HG02970 (cell line): ENCODE measurements around the gene OPN4.

ENCODE experiments used
- ATAC-seq: cut with Tn5 transposase; IDR thresholded peaks from one replicate; pipeline ENCODE4 v1.9.1; 2021; ENCODE audit warnings: mild to moderate bottlenecking, moderate library complexity, moderate number of reproducible peaks; ENCODE audit not compliant: unreplicated experiment, low FRiP score

Gene OPN4

DNA sequence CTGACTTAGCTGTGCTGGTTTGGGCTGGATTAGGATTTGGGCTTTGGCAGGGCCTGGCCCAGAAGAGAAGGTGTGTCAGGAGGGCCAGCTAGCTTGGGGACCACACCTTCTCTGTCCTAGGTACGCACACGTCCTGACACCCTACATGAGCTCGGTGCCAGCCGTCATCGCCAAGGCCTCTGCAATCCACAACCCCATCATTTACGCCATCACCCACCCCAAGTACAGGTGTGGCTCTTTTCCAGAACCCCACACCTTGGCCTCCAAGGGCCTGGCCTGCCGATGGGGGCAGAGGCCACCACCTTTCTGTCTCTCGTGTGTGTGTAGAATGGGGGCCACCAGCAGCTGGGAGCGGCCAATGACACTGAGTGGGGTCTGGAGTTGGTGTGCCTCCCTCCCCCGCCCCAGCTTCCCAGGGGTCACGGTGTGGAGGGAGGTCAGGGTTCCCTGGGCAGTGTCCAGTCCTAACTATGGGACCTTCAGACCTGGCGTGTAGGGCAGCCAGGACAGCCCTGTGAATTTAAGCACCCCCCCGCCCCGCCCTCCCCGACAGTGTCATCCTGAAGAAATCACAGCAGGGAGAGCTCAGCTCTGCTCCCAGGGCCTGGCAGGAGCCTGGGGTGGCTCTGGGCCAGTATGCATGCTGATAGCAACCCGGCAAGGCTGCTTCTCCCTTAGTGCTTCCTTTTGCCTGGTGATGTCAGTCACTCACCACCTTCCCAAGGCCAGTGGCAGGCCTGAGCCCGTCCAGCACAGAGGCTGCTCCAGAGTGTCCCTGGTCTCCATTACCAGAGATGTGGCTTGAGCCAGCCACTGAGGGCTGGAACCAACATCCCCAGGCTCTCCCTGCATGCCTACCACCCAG lies 7.0 kb downstream of the OPN4 start:
- ATAC-seq, result no peak

- ATAC-seq, result no peak
These were observed 8.1 kb downstream of the OPN4 start for GRCh38 chr10:86662186-86663045.

DNA sequence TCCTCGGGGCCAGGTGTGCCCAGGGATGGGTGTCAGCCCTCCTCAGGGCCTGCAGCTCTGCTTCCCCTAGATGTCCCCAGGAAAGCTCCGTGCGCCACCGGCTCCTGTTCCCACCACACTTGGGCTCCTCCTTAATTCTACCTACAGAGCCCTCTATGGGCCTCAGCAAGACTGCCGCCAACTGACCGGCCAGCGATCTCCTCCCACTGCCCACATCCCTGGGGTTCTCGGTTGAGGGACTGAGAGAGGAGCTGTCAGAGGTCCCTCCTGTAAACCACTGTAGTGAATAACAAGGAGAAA lies 8.6 kb downstream of the OPN4 start:
- no peak for ATAC-seq

DNA sequence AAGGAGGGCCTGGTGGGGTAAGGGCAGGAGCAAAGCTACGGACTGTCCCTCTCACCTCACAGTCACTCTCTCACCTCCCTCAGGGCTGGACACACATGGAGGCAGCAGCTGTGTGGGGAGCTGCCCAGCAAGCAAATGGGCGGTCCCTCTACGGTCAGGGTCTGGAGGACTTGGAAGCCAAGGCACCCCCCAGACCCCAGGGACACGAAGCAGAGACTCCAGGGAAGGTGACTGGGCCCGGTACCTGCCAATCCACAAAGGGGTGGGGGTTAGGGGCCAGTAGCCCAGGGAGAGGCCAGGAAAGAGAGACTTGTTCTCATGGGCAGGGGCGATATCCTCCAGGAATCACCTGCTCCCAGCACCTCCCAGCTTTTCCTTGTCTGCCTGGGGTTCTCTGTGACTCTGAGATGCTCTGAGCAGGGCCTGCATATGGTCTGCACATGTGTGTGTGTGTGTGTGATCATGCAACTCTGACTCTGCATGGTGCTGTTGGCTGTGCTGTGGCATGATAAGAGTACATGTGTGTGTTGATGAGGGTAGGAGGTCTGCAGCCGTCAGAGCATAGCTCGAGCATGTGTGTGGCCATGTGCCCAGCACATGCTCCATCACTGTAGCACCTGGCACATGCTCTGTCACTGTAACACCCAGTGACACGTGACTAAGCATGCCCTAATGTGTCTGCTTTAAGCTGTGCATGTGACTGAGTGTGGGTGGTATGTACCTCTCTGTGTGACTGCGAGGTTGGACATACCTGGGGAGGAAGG lies 9.4 kb downstream of the OPN4 start:
- ATAC-seq, result no peak

GRCh38 chr10:86664341-86665217 lies 10.2 kb downstream of the OPN4 start:
- no peak for ATAC-seq

DNA sequence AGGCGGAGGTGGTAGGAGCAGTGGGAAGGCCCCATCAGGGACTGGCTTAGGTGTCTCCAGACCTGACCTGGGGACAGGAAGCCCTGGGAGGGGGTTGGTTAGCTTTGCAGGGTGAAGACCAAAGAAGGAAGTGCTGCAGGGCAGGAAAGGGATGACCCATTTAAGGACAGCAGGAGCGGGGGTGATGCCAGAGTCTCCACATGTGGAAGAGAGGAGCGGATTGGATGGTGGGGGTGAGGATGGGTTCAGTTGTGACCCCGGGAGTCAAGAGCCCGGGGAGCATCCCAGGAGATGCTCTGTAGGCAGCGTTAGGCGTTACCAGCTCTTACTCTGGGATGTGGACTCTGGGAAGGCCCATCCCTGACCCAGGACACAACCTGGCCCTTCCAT lies 10.9 kb downstream of the OPN4 start:
- ATAC-seq, result no peak

- no peak for ATAC-seq
These were observed 11.5 kb downstream of the OPN4 start for GRCh38 chr10:86665868-86666267.

GRCh38 chr10:86666538-86666937 lies 12.2 kb downstream of the OPN4 start:
- no peak for ATAC-seq

GRCh38 chr10:86667421-86668181 lies 13.3 kb downstream of the OPN4 start:
- ATAC-seq, result no peak

GRCh38 chr10:86668297-86669165 lies 14.2 kb downstream of the OPN4 start, which contains the start of gene LDB3:
Gene LDB3 (plus strand): TSS chr10:86668511. CDS start chr10:86668692, 181 bp downstream.
- no peak for ATAC-seq

DNA sequence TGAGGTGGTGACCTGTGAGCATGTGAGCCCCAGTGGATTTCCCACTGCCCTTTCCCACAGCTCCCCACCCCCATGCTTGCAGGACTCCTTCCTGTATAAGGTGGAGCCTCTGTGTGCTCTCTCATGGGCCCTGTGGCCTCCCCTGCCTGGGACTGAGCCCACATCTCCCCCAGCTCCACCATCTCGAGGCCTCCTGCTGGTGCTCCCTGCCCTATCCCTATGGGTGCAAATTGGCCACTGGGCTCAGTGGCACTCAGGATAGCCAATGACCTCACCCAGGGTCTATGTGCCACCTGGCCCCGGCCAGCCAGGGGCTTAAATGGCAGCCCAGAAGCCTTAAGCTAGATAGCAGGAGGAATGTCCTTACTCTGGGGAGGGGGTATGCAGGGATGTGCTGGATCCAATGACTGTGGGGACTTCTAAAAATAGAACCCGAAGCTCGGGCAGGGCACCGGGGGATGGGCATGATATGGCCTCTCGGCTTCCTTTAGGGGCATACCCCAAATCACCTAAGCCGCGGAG lies 16.0 kb downstream of the OPN4 start:
- no peak for ATAC-seq

DNA sequence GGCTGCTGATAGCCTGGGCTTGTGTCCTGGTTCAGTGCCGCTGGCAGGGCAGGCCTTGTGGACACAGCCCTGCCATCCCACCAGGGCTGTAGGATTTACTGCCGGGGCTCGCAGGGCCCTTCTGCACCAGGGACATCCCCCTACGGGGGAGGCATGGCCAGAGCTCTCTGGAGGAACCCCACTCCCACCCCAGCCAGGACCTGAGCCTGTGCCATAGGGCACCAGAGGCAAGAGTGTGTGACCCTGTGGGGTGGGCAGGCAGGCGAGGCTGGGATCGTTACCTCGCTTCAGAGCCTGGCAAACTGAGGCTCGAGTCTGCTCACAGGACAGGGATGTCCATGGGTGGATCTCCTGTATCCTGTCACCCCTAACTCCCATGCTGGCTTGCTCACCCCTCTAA lies 16.5 kb downstream of the OPN4 start:
- no peak for ATAC-seq

DNA sequence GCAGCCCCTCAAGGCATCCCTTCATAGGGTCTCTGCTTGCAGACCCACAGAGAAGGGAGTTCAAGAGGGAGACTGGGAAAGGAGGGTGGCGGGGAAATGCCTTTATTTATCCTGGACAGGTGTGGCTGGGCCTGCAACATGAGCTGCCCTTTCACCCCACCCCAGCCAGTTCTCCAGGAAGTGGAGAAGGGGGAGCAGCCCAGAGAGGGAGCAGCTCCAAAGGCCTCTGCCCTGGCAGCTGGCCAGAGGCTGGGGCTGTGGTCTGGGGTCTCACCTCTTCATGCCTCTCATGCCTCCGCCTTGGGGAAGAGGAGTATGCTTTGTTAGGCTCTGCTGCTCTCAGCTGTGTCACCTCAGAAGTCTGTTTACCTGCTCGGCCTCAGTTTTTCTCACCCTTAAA lies 17.1 kb downstream of the OPN4 start:
- no peak for ATAC-seq

DNA sequence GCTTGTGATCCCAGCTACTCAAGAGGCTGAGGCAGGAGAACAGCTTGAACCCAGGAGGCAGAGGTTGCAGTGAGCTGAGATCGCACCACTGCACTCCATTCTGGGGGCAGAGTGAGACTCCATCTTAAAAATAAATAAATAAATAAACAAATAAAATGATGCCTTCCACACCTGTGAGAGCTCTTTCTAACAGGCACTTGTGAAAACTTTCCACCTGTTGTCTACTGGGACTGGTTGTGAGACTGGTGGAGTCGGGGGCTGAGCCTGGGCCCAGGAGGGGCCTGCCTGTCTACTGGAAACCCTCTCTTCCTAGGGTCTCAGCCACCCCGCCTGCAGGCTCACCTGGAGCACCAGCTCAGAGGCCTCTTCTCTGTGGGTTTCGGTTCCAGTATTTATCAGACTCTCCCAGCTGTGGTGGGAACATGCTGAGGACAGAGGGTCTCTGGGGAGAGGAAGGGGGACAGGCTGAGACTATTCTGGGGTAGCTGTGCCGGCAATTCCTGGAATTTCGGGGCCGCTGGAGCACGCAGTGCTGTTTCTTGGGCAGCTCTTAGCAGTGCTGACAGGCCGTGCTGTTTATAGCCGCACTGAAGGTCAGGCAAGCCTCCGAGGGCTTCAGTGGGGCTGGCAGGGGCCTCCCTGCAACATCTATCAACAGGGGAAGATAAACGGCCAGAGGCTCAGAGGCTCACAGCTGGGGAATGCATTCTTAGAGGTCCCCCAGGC lies 17.8 kb downstream of the OPN4 start:
- no peak for ATAC-seq

- no peak for ATAC-seq
These were observed 19.0 kb downstream of the OPN4 start for GRCh38 chr10:86673216-86673826.

- no peak for ATAC-seq
These were observed 19.7 kb downstream of the OPN4 start for GRCh38 chr10:86673827-86674581.
